ENCODE results near the gene SPSB2.
"Not testable (repeated sequence)": the region's sequence is repeated elsewhere in the genome, so short reads cannot be mapped to it uniquely, and the experiment has no call there.

The SPSB2 gene

GRCh38 chr12:6890789-6891645 lies 17.9 kb upstream of the SPSB2 start:
- Histone ChIP-seq H3K4me3 (ENCODE audit: low read depth, low read length) (peak overlapping the region; percentile 3; the same call in 1 of the 2 replicates), H3K27me3 (ENCODE audit: insufficient read depth, low read depth, severe bottlenecking) (no peaks in the 10 kb centered on the region), H3K36me3 (no peaks in the 10 kb centered on the region; the same call in 1 of the 2 replicates), H3K27ac (peak overlapping the region; percentile 81), H3K9me3 (ENCODE audit: severe bottlenecking) (no peaks in the 10 kb centered on the region)
- peak; percentile 90 for DNase-seq
- TF ChIP-seq, protein P1, sequence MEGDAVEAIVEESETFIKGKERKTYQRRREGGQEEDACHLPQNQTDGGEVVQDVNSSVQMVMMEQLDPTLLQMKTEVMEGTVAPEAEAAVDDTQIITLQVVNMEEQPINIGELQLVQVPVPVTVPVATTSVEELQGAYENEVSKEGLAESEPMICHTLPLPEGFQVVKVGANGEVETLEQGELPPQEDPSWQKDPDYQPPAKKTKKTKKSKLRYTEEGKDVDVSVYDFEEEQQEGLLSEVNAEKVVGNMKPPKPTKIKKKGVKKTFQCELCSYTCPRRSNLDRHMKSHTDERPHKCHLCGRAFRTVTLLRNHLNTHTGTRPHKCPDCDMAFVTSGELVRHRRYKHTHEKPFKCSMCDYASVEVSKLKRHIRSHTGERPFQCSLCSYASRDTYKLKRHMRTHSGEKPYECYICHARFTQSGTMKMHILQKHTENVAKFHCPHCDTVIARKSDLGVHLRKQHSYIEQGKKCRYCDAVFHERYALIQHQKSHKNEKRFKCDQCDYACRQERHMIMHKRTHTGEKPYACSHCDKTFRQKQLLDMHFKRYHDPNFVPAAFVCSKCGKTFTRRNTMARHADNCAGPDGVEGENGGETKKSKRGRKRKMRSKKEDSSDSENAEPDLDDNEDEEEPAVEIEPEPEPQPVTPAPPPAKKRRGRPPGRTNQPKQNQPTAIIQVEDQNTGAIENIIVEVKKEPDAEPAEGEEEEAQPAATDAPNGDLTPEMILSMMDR (IDR thresholded peaks at IDR 0.05; ENCODE audit: low read depth, low read length) = peak; percentile 64

DNA sequence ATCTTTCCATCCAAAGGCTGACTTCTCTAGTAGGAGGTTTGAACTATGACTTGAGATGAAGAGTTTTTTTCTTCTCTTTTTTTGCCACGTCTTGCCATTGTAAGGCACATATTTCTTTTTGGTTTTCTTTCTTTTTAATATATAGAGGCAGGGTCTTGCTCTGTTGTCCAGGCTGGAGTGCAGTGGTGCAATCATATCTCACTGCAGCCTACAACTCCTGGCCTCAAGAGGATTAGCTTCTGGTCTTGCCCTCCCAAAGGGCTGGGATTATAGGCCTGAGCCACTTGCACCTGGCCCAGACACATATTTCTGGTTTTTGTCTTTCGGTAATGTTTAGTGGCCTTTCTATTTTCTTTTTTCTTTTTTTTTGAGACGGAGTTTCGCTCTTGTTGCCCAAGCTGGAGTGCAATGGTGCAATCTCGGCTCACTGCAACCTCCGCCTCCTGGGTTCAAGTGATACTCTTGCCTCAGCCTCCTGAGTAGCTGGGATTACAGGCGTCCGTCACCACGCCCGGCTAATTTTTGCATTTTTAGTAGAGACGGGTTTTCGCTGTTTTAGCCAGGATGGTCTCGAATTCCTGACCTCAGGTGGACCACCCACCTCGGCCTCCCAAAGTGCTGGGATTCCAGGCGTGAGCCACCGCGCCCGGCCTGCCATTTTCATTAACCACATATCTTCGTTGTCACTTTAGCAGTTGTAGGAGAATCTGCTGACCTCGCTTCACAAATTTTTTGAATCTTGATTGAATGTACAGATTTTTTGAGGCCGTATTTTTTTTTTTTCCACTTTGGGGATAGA lies 16.9 kb upstream of the SPSB2 start:
- H3K27ac ChIP-seq = peak overlapping the region; percentile 81
- not testable (repeated sequence) for H3K4me3 ChIP-seq (ENCODE audit: low read depth, low read length); H3K36me3 ChIP-seq; H3K27me3 ChIP-seq (ENCODE audit: insufficient read depth, low read depth, severe bottlenecking); DNase-seq; H3K9me3 ChIP-seq (ENCODE audit: severe bottlenecking)

GRCh38 chr12:6888794-6889193 lies 15.7 kb upstream of the SPSB2 start:
- peaks cover 13% of the 10 kb centered on the region for H3K36me3 ChIP-seq
- H3K27ac ChIP-seq; H3K27me3 ChIP-seq (ENCODE audit: insufficient read depth, low read depth, severe bottlenecking); DNase-seq; H3K9me3 ChIP-seq (ENCODE audit: severe bottlenecking); H3K4me3 ChIP-seq (ENCODE audit: low read depth, low read length): not testable (repeated sequence)

- peaks cover 13% of the 10 kb centered on the region for H3K36me3 ChIP-seq
- no peak for DNase-seq
- H3K27ac ChIP-seq = no peak overlapping the region
- H3K9me3 ChIP-seq (ENCODE audit: severe bottlenecking) = no peaks in the 10 kb centered on the region
- H3K27me3 ChIP-seq (ENCODE audit: insufficient read depth, low read depth, severe bottlenecking) = no peaks in the 10 kb centered on the region
- TF ChIP-seq, protein P1 (IDR thresholded peaks at IDR 0.05; ENCODE audit: low read depth, low read length) = no peak
- no peak overlapping the region for H3K4me3 ChIP-seq (ENCODE audit: low read depth, low read length)
These were observed 15.3 kb upstream of the SPSB2 start for GRCh38 chr12:6888360-6888759.

- H3K9me3 ChIP-seq (ENCODE audit: severe bottlenecking) = no peaks in the 10 kb centered on the region
- no peak overlapping the region for H3K4me3 ChIP-seq (ENCODE audit: low read depth, low read length)
- H3K27ac ChIP-seq = peak overlapping the region; percentile 68
- no peak for DNase-seq
- TF ChIP-seq, protein P1 (IDR thresholded peaks at IDR 0.05; ENCODE audit: low read depth, low read length) = no peak
- no peaks in the 10 kb centered on the region for H3K27me3 ChIP-seq (ENCODE audit: insufficient read depth, low read depth, severe bottlenecking)
- H3K36me3 ChIP-seq = peaks cover 13% of the 10 kb centered on the region
These were observed 14.4 kb upstream of the SPSB2 start for GRCh38 chr12:6887460-6887859.

DNA sequence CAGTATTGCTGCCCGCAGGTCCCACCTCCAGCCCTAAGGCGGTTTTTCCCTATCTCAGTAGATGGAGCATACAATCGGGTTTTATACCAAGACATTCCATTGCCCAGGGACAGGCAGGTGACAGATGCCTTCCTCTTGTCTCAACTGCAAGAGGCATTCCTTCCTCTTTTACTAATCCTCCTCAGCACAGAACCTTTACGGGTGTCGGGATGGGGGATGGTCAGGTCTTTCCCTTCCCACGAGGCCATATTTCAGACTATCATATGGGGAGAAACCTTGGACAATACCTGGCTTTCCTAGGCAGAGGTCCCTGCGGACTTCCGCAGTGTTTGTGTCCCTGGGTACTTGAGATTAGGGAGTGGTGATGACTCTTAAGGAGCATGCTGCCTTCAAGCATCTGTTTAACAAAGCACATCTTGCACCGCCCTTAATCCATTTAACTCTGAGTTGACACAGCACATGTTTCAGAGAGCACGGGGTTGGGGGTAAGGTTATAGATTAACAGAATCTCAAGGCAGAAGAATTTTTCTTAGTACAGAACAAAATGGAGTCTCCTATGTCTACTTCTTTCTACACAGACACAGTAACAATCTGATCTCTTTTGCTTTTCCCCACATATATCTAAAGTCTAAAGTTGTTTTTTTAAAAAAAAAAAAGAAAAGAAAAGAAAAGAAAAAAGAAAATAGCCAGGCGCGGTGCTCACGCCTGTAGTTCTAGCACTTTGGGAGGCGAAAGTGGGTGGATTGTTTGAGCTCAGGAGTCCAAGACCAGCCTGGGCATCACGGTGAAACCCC lies 13.3 kb upstream of the SPSB2 start:
- not testable (repeated sequence) for H3K27me3 ChIP-seq (ENCODE audit: insufficient read depth, low read depth, severe bottlenecking); H3K9me3 ChIP-seq (ENCODE audit: severe bottlenecking); H3K4me3 ChIP-seq (ENCODE audit: low read depth, low read length)
- peaks cover 13% of the 10 kb centered on the region for H3K36me3 ChIP-seq
- H3K27ac ChIP-seq = peak overlapping the region; percentile 68
- DNase-seq = peak; percentile 51

DNA sequence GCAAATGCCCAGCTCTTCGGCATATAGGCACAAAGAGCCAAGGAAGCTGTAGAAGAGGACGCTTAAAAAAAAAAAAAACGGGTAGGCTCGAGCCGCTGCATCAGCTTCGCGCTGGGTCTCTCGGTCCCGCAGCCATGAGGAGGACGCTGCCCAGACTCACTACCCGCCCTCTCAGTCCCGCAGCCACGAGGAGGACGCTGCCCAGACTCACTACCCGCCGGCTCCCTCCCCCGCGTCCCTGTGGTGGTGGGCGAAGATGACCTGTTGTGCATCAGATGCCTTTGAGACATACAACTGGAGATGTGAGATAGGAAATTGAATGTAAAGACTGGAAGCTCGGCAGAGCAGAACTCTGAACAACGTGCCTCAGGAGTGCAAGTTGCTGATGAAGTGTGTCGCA lies 11.4 kb upstream of the SPSB2 start:
- TF ChIP-seq, protein P1 (IDR thresholded peaks at IDR 0.05; ENCODE audit: low read depth, low read length) = no peak
- no peaks in the 10 kb centered on the region for H3K9me3 ChIP-seq (ENCODE audit: severe bottlenecking)
- peaks cover 13% of the 10 kb centered on the region for H3K36me3 ChIP-seq
- no peaks in the 10 kb centered on the region for H3K27me3 ChIP-seq (ENCODE audit: insufficient read depth, low read depth, severe bottlenecking)
- H3K27ac ChIP-seq = no peak overlapping the region
- no peak for DNase-seq
- H3K4me3 ChIP-seq (ENCODE audit: low read depth, low read length) = no peak overlapping the region
